ENCODE measurements around the gene CASZ1.

Gene CASZ1

GRCh38 chr1:10753299-10753698 lies 43.1 kb downstream of the CASZ1 start:
- DNase-seq (ENCODE audit: low read depth in 2 of 2), result no peak

- no peak for DNase-seq (ENCODE audit: low read depth in 2 of 2)
These were observed 44.8 kb downstream of the CASZ1 start for GRCh38 chr1:10751561-10752085.

GRCh38 chr1:10751160-10751559 lies 45.3 kb downstream of the CASZ1 start:
- no peak for DNase-seq (ENCODE audit: low read depth in 2 of 2)

GRCh38 chr1:10745886-10746455 lies 50.5 kb downstream of the CASZ1 start:
- no peak for DNase-seq (ENCODE audit: low read depth in 2 of 2)

- no peak for DNase-seq (ENCODE audit: low read depth in 2 of 2)
These were observed 51.1 kb downstream of the CASZ1 start for GRCh38 chr1:10745383-10745782.

- no peak for DNase-seq (ENCODE audit: low read depth in 2 of 2)
These were observed 51.7 kb downstream of the CASZ1 start for GRCh38 chr1:10744654-10745238.

- DNase-seq (ENCODE audit: low read depth in 2 of 2), result no peak
These were observed 52.4 kb downstream of the CASZ1 start for GRCh38 chr1:10744029-10744428.

GRCh38 chr1:10741696-10742095 lies 54.8 kb downstream of the CASZ1 start:
- DNase-seq (ENCODE audit: low read depth in 2 of 2), result no peak

- no peak for DNase-seq (ENCODE audit: low read depth in 2 of 2)
These were observed 56.3 kb downstream of the CASZ1 start for GRCh38 chr1:10740123-10740522.

GRCh38 chr1:10739589-10739988 lies 56.9 kb downstream of the CASZ1 start:
- DNase-seq (ENCODE audit: low read depth in 2 of 2), result no peak

GRCh38 chr1:10738061-10739058 lies 58.1 kb downstream of the CASZ1 start:
- DNase-seq (ENCODE audit: low read depth in 2 of 2), result no peak

GRCh38 chr1:10737651-10738050 lies 58.8 kb downstream of the CASZ1 start:
- no peak for DNase-seq (ENCODE audit: low read depth in 2 of 2)

GRCh38 chr1:10736634-10737586 lies 59.5 kb downstream of the CASZ1 start:
- no peak for DNase-seq (ENCODE audit: low read depth in 2 of 2)

- no peak for DNase-seq (ENCODE audit: low read depth in 2 of 2)
These were observed 60.7 kb downstream of the CASZ1 start for GRCh38 chr1:10735563-10736305.

GRCh38 chr1:10734962-10735544 lies 61.4 kb downstream of the CASZ1 start:
- no peak for DNase-seq (ENCODE audit: low read depth in 2 of 2)

GRCh38 chr1:10734375-10734774 lies 62.1 kb downstream of the CASZ1 start:
- DNase-seq (ENCODE audit: low read depth in 2 of 2), result no peak

GRCh38 chr1:10733474-10734366 lies 62.7 kb downstream of the CASZ1 start:
- DNase-seq (ENCODE audit: low read depth in 2 of 2), result no peak

- DNase-seq (ENCODE audit: low read depth in 2 of 2), result peak; percentile 56 to 66
These were observed 65.5 kb downstream of the CASZ1 start for GRCh38 chr1:10730985-10731384.
